ENCODE results near the gene NGLY1.

NGLY1 gene

GRCh38 chr3:25812644-25813043 lies 29.4 kb upstream of the NGLY1 start:
- DNase-seq (ENCODE audit: low read depth), result no peak
- no peak for TF ChIP-seq CTCF (IDR thresholded peaks at IDR 0.05; ENCODE audit: insufficient read depth, low read depth, low read length, missing control alignments)
- H3K4me3 ChIP-seq (ENCODE audit: low read length), result no peak overlapping the region

- TF ChIP-seq CTCF (IDR thresholded peaks at IDR 0.05; ENCODE audit: insufficient read depth, low read depth, low read length, missing control alignments), result no peak
- DNase-seq (ENCODE audit: low read depth), result no peak
- no peak overlapping the region for H3K4me3 ChIP-seq (ENCODE audit: low read length)
Measured at GRCh38 chr3:25804676-25805075, 21.4 kb upstream of the NGLY1 start.

- TF ChIP-seq CTCF (IDR thresholded peaks at IDR 0.05; ENCODE audit: insufficient read depth, low read depth, low read length, missing control alignments), result no peak
- H3K4me3 ChIP-seq (ENCODE audit: low read length), result no peak overlapping the region
- DNase-seq (ENCODE audit: low read depth), result no peak
Measured at GRCh38 chr3:25803833-25804232, 20.6 kb upstream of the NGLY1 start.

- H3K4me3 ChIP-seq (ENCODE audit: low read length), result no peak overlapping the region
- TF ChIP-seq CTCF (IDR thresholded peaks at IDR 0.05; ENCODE audit: insufficient read depth, low read depth, low read length, missing control alignments), result no peak
- no peak for DNase-seq (ENCODE audit: low read depth)
Measured at GRCh38 chr3:25801786-25802185, 18.5 kb upstream of the NGLY1 start.

- DNase-seq (ENCODE audit: low read depth), result peak; percentile 94
- H3K4me3 ChIP-seq (ENCODE audit: low read length), result peak within 1 kb of the TSS; percentile 81
- no peak for TF ChIP-seq CTCF (IDR thresholded peaks at IDR 0.05; ENCODE audit: insufficient read depth, low read depth, low read length, missing control alignments)
Measured at GRCh38 chr3:25789596-25790556, 6.6 kb upstream of the NGLY1 start, which contains the start of gene OXSM. Gene OXSM (plus strand): TSS chr3:25790090. CDS start chr3:25791021, 931 bp downstream.

GRCh38 chr3:25789209-25789595 lies 6.0 kb upstream of the NGLY1 start:
- no peak for DNase-seq (ENCODE audit: low read depth)
- peak overlapping the region; percentile 81 for H3K4me3 ChIP-seq (ENCODE audit: low read length)
- TF ChIP-seq CTCF (IDR thresholded peaks at IDR 0.05; ENCODE audit: insufficient read depth, low read depth, low read length, missing control alignments), result no peak

Data from epithelial cell of esophagus (primary cell).